B cell (primary cell): ENCODE measurements around the gene TRMT112. TPM values are rescaled to one million over a fixed set of nuclear protein-coding genes. Genes with fewer than 3 reads are reported as not detected.
A peak's percentile ranks its signal among the peaks of the same experiment; 100 is the strongest.

Experiments
- ATAC-seq: fragments of 200-7000 bp; cut with Tn5 transposase; one replicate; pipeline ENCODE4 v1.10.0; 2021; ENCODE audit warnings: low read depth, mild to moderate bottlenecking, moderate number of reproducible peaks, moderate library complexity
- CTCF ChIA-PET: fragments of 350-600 bp; sonication (Branson Sonifier 250); formaldehyde crosslinking; loops from one replicate; lab custom pipeline; 2021; ENCODE audit warnings: antibody characterized with exemption, inconsistent platforms; lab: Charles Lee
- POLR2A ChIA-PET: fragments of 350-600 bp; sonication (Branson Sonifier 250); formaldehyde crosslinking; loops from one replicate; lab custom pipeline; 2021; ENCODE audit warnings: antibody characterized with exemption; lab: Charles Lee
- DNase-seq: peaks from one replicate; pipeline ENCODE4 v3.0.0; 2013
- H2AFZ ChIP-seq: 2 replicates; pipeline ENCODE4 v1.6.1; 2012; ENCODE audit warnings: mild to moderate bottlenecking, low read depth, low read length; ENCODE audit not compliant: insufficient read depth, poor library complexity, severe bottlenecking
- H3K27ac ChIP-seq, 2 donors: 1 replicate in 1 of 2; 2 replicates in 1 of 2; pipeline ENCODE4 v1.5.1; 2012 to 2013; ENCODE audit warnings: low read length in 2 of 2, mild to moderate bottlenecking in 2 of 2, moderate library complexity in 1 of 2
- H3K27me3 ChIP-seq, 4 experiments: fragments of 200-600 bp in 1 of 4; sonication (generic) in 1 of 4; replicated peaks in 1 of 4; 1 replicate in 2 of 4; 2 replicates in 2 of 4; pipeline versions ENCODE4 v1.6.1 to v1.7.0; 2013 to 2016; ENCODE audit warnings: low read length in 3 of 4, mild to moderate bottlenecking in 2 of 4, mixed read lengths in 1 of 4, moderate library complexity in 1 of 4; ENCODE audit not compliant: insufficient read depth in 4 of 4, control insufficient read depth in 3 of 4; ENCODE audit errors: control extremely low read depth in 1 of 4
- H3K36me3 ChIP-seq, 2 experiments: replicated peaks in 1 of 2; 1 replicate in 1 of 2; 2 replicates in 1 of 2; pipeline versions ENCODE4 v1.6.1 to v1.7.1; 2013; ENCODE audit warnings: low read length in 1 of 2; ENCODE audit not compliant: insufficient read depth in 2 of 2, control insufficient read depth in 1 of 2; ENCODE audit errors: control extremely low read depth in 1 of 2, extremely low read depth in 1 of 2
- H3K4me1 ChIP-seq, 2 donors: fragments of 200-600 bp in 1 of 2; sonication (generic) in 1 of 2; 1 replicate in 1 of 2; 2 replicates in 1 of 2; pipeline versions ENCODE4 v1.5.1 to v1.6.1; 2013 to 2017; ENCODE audit warnings: low read length in 2 of 2; ENCODE audit not compliant: control insufficient read depth in 2 of 2, insufficient read depth in 2 of 2
- H3K4me2 ChIP-seq: replicated peaks from 2 replicates; pipeline ENCODE3; 2012; ENCODE audit warnings: mild to moderate bottlenecking, low read depth, low read length; ENCODE audit not compliant: poor library complexity, severe bottlenecking
- H3K4me3 ChIP-seq, 5 experiments: fragments of 200-600 bp in 1 of 5; sonication (generic) in 1 of 5; 1 replicate in 3 of 5; 2 replicates in 2 of 5; pipeline versions ENCODE4 v1.5.1 to v1.7.0; 2011 to 2016; ENCODE audit warnings: low read length in 4 of 5, mild to moderate bottlenecking in 4 of 5, low read depth in 2 of 5, control low read depth in 1 of 5, moderate library complexity in 1 of 5; ENCODE audit not compliant: insufficient read depth in 1 of 5; ENCODE audit errors: control extremely low read depth in 1 of 5, extremely low read depth in 1 of 5
- H3K79me2 ChIP-seq: fragments of 200-600 bp; sonication (generic); one replicate; pipeline ENCODE4 v1.6.0; 2016; ENCODE audit warnings: low read length; ENCODE audit not compliant: control insufficient read depth, insufficient read depth
- H3K9ac ChIP-seq: fragments of 200-600 bp; sonication (generic); 2 replicates; pipeline ENCODE4 v1.6.1; 2017; ENCODE audit warnings: mild to moderate bottlenecking, low read length, moderate library complexity
- H3K9me3 ChIP-seq, 3 donors: one replicate each; pipeline versions ENCODE4 v1.6.1 to v1.7.1; 2013; ENCODE audit warnings: low read length in 2 of 3; ENCODE audit not compliant: control insufficient read depth in 2 of 3, insufficient read depth in 1 of 3; ENCODE audit errors: control extremely low read depth in 1 of 3
- H4K20me1 ChIP-seq: 2 replicates; pipeline ENCODE4 v1.6.0; 2012; ENCODE audit warnings: mild to moderate bottlenecking, low read length; ENCODE audit not compliant: insufficient read depth, control insufficient read depth, poor library complexity, severe bottlenecking
- H3K27ac Mint-ChIP-seq: one replicate; pipeline ENCODE4 v1.8.0; 2021; ENCODE audit warnings: mixed read lengths
- H3K27me3 Mint-ChIP-seq: one replicate; pipeline ENCODE4 v1.8.0; 2021; ENCODE audit warnings: mixed read lengths
- H3K4me1 Mint-ChIP-seq: one replicate; pipeline ENCODE4 v1.8.0; 2021; ENCODE audit warnings: mixed read lengths
- H3K4me3 Mint-ChIP-seq: one replicate; pipeline ENCODE4 v1.8.0; 2021; ENCODE audit warnings: mixed read lengths
- H3K9me3 Mint-ChIP-seq: one replicate; pipeline ENCODE4 v1.8.0; 2022; ENCODE audit warnings: mixed read lengths; ENCODE audit not compliant: insufficient read depth
- EZH2 ChIP-seq: IDR thresholded peaks from 2 replicates; pipeline ENCODE4 v1.6.1; 2012; ENCODE audit warnings: borderline replicate concordance, low read depth, mild to moderate bottlenecking, moderate library complexity, low read length; ENCODE audit not compliant: insufficient read depth, poor library complexity, severe bottlenecking
- WGBS: methylation state at CpG from one replicate; pipeline ENCODE4 v1.1.5; 2013; ENCODE audit warnings: missing lambda C conversion rate; ENCODE audit not compliant: insufficient coverage; 5-methylcytosine and 5-hydroxymethylcytosine counted together
- intact Hi-C: fragments of 100-400 bp; cut with micrococcal nuclease; formaldehyde crosslinking; loops from one replicate; pipeline ENCODE4 v1.10.0; 2022
- polyA plus RNA-seq: library from polyadenylated mRNA; depleted of rRNA; stranded (reverse); fragments of >200 nt; gene quantifications from 2 replicates; pipeline ENCODE4 v1.2.3, GENCODE V29; 2012
- total RNA-seq, 2 donors: library from RNA; stranded (reverse); fragments of 120-200 nt in 1 of 2; gene quantifications; 1 replicate in 1 of 2; 2 replicates in 1 of 2; pipeline versions ENCODE4 v1.2.3 to v1.2.4, GENCODE V29; 2013 to 2022
- TF ChIP-seq, protein P1 (sequence below): fragments of 200-600 bp; IDR thresholded peaks from one replicate; pipeline ENCODE4 v1.8.0; 2022; ENCODE audit warnings: antibody characterized with exemption, mild to moderate bottlenecking

Gene TRMT112
- total and polyA plus RNA-seq, 2 donors (not counting 1 experiment from before 2014, with no cell fraction given) = 133 to 231 TPM

DNA sequence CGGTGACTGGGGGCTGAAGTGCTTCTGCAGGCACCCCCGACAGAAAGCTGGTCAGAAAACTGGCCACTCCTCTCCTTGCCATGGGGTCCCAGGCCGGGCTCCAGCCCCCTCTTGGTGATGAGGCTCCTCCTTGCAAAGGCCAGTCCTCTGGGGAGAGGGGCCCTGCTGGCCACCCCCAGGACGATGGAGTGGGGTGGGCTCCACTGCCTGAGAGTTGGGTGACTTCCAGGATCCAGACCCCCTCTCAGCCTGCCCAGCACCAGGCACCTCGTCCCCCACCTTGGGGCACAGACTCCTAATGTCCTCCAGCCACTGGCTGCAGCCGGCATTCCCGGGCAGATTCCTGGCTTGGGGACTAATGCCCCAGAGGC lies 41.2 kb upstream of the TRMT112 start:
- peak; percentile 35 for DNase-seq
- H3K36me3 ChIP-seq = peaks cover 0 to 18% of the 10 kb centered on the region in 2 experiments
- peak overlapping the region; percentile 86 for H2AFZ ChIP-seq
- H3K4me2 ChIP-seq = peak overlapping the region; percentile 93
- ATAC-seq = no peak
- peak overlapping the region; percentile 12 to 46 for H3K27ac ChIP-seq
- H3K4me1 Mint-ChIP-seq = peaks cover 43% of the 10 kb centered on the region
- WGBS = 35% methylated on average over 5 of the region's 7 CpGs
- TF ChIP-seq, protein P1, sequence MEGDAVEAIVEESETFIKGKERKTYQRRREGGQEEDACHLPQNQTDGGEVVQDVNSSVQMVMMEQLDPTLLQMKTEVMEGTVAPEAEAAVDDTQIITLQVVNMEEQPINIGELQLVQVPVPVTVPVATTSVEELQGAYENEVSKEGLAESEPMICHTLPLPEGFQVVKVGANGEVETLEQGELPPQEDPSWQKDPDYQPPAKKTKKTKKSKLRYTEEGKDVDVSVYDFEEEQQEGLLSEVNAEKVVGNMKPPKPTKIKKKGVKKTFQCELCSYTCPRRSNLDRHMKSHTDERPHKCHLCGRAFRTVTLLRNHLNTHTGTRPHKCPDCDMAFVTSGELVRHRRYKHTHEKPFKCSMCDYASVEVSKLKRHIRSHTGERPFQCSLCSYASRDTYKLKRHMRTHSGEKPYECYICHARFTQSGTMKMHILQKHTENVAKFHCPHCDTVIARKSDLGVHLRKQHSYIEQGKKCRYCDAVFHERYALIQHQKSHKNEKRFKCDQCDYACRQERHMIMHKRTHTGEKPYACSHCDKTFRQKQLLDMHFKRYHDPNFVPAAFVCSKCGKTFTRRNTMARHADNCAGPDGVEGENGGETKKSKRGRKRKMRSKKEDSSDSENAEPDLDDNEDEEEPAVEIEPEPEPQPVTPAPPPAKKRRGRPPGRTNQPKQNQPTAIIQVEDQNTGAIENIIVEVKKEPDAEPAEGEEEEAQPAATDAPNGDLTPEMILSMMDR = no peak
- H3K9me3 Mint-ChIP-seq = no peaks in the 10 kb centered on the region
- H3K4me3 ChIP-seq = peak overlapping the region; percentile 26 to 86 (median 72)
- no peak overlapping the region for H3K27ac Mint-ChIP-seq
- peaks cover 45% of the 10 kb centered on the region for H4K20me1 ChIP-seq
- H3K79me2 ChIP-seq = peaks cover 11% of the 10 kb centered on the region
- peak overlapping the region; percentile 75 for H3K4me3 Mint-ChIP-seq
- no peaks in the 10 kb centered on the region for H3K27me3 ChIP-seq
- intact Hi-C loops = loop anchor here (5.0 kb wide), 1 partner anchor 89 kb away; no protein-coding TSS in a partner anchor
- ChIA-PET CTCF (interaction anchor here (0.8 to 10.2 kb wide), 5 partner anchors 13 to 154 kb away, joined by 3 to 188 read pairs (median 6); partner anchors contain the start of genes PRDX5 and TRMT112), POLR2A (interaction anchor here (1.0 kb wide), 1 partner anchor 41 kb away, joined by 3 read pairs; the partner anchor contains the start of genes PRDX5 and TRMT112)
- peak overlapping the region; percentile 73 for H3K9ac ChIP-seq
- peaks cover 27 to 52% of the 10 kb centered on the region in 2 donors for H3K4me1 ChIP-seq
- no peaks in the 10 kb centered on the region for H3K9me3 ChIP-seq
- H3K27me3 Mint-ChIP-seq = no peaks in the 10 kb centered on the region

DNA sequence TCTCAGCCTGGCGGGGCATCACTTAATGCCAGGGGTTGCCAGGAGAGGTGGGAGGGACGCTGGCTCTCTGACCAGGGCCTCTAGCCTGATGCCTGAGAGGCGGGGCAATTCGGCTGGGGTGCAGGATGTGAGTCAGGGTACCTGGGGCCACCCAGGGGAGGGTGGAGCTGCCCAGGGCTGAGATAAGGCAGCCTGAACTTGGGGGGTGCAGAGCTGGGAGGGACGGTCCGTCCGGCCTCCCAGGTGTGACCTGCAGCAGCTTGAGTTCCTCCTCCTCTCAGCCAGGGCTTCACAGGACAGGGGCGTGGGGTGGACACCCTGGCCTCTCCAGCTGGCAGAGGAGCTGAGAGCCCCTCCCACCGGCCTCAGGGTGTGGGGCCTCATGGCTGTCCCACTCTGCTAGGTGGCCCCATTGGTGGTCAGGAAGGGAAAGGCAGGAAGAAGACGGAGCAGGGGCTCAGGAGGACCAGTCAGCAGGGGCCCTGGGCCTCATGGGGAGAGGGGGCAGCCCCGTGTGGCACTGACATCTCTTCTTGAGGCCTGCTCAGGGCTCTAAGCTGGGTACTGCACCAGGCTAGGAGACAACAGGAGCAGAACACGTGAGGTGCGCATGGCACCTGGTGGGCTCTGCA lies 40.7 kb upstream of the TRMT112 start:
- POLR2A ChIA-PET = interaction anchor here (1.0 kb wide), 1 partner anchor 41 kb away, joined by 3 read pairs; the partner anchor contains the start of genes PRDX5 and TRMT112
- peaks cover 27 to 52% of the 10 kb centered on the region in 2 donors for H3K4me1 ChIP-seq

More for the DNA sequence above, 40.7 kb upstream of the TRMT112 start:
- no peak overlapping the region for H2AFZ ChIP-seq
- Mint-ChIP-seq H3K27me3 (no peaks in the 10 kb centered on the region), H3K4me3 (peak overlapping the region; percentile 75), H3K4me1 (peaks cover 42% of the 10 kb centered on the region), H3K9me3 (no peaks in the 10 kb centered on the region), H3K27ac (peak overlapping the region; percentile 53)
- H3K79me2 ChIP-seq = peaks cover 11% of the 10 kb centered on the region
- TF ChIP-seq, protein P1 = no peak
- no peak for TF ChIP-seq EZH2
- no peak overlapping the region for H3K4me3 ChIP-seq
- 77% methylated on average over 12 of the region's 13 CpGs for WGBS
- ATAC-seq = no peak
- H3K9ac ChIP-seq = peak overlapping the region; percentile 73
- CTCF ChIA-PET = interaction anchor here (0.8 to 10.2 kb wide), 6 partner anchors 12 to 153 kb away, joined by 3 to 188 read pairs (median 6); partner anchors contain the start of genes ESRRA, PRDX5 and TRMT112
- intact Hi-C loops = loop anchor here (5.0 kb wide), 1 partner anchor 89 kb away; no protein-coding TSS in a partner anchor
- peaks cover 45% of the 10 kb centered on the region for H4K20me1 ChIP-seq
- H3K4me2 ChIP-seq = peak overlapping the region; percentile 93
- no peak overlapping the region for H3K27ac ChIP-seq
- H3K27me3 ChIP-seq = no peaks in the 10 kb centered on the region
- peaks cover 0 to 18% of the 10 kb centered on the region in 2 experiments for H3K36me3 ChIP-seq
- H3K9me3 ChIP-seq = no peaks in the 10 kb centered on the region
- DNase-seq = no peak
